Tongue (tissue), 2 donors: ENCODE data around the gene TMEM176B. TPM values are rescaled to one million over a fixed set of nuclear protein-coding genes. Genes with fewer than 3 reads are reported as not detected.
A peak's percentile ranks its signal among the peaks of the same experiment; 100 is the strongest.

Experiments used
- DNase-seq: peaks from one replicate; pipeline ENCODE4 v3.0.0-alpha.2; 2015
- total RNA-seq: library from RNA; depleted of rRNA; stranded (reverse); fragments of >200 nt; gene quantifications from one replicate; pipeline ENCODE4 v1.2.3, GENCODE V29; 2014

TMEM176B gene
- total RNA-seq, 1 donor from 2014 or later, result 27.5 TPM

DNA sequence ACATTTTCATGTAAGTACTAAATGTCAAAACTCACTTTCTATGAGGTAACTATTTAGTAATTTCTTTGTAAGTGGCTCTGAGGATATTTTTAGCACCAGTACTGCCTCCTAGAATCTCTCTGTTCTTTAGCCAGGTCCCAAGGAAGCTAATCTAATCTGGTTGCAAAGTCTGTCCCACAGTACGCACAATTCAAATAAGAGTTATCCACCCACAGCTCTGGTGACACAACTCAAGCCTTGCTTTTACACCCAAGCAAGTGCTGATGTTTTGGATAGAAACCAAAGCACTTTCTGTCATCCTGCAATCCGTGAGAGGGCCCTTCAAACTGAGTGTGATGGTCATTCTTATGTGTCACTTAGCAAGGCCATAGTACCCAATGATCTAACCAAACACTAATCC is 48.5 kb downstream of the TMEM176B start:
- DNase-seq, result no peak

- no peak for DNase-seq
Measured at GRCh38 chr7:150748376-150748775, 51.8 kb downstream of the TMEM176B start.

DNA sequence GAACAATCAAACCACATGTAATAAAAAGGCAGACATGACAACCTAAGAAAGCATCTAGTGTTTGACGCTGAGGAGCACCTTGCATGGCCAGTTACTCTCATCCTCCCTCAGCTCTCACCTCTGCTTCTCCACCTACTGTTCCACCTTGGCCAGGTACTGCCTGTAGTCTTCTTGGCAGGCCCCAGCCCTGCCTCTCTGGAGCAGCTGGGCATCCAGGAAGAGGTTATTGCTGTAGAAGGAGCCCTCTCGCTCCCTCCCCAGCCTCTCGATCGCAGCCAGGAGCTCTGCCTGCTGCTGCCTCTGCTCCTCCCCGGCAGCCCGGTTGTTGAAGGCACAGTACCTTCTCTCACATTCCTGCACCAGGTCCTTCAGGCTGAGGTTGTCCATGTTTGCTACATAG is 53.2 kb downstream of the TMEM176B start:
- no peak for DNase-seq

GRCh38 chr7:150745876-150746275 is 54.3 kb downstream of the TMEM176B start:
- DNase-seq, result peak; percentile 54

DNA sequence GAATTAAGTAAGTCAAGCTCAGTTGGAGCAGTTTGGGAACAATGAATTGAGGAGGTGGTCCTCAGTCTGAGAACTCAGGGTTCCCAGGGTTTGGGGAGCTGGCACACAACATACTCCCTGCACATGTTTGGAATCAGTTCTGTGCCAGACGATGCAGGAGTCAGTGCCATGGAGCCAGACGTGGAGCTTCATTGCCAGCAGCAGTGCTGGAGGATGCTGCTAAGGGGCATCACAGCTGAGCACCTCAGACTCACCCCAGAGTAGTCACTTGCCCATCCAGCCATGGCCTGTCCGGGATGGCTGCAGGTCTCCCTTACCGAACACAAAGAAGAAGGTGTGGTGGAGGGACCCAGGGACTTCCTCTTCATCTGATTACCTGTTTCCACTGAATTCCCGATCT is 55.1 kb downstream of the TMEM176B start:
- peak; percentile 38 for DNase-seq

GRCh38 chr7:150744041-150744656 is 56.0 kb downstream of the TMEM176B start:
- no peak for DNase-seq

- no peak for DNase-seq
Measured at GRCh38 chr7:150742286-150742968, 57.7 kb downstream of the TMEM176B start.

Other genes with a start within 250 kb of the TMEM176B start
- gene GIMAP4, start 233.0 kb downstream of the TMEM176B start, total RNA-seq, result 42.2 TPM
- 20.9 TPM for gene GIMAP6, start 168.0 kb downstream of the TMEM176B start, total RNA-seq
- 14.8 TPM for gene GIMAP2, start 114.7 kb downstream of the TMEM176B start, total RNA-seq
- gene GIMAP1, start 83.8 kb downstream of the TMEM176B start, total RNA-seq, result 3.2 TPM
- 23.8 TPM for gene GIMAP5, start 62.9 kb downstream of the TMEM176B start, total RNA-seq
- gene TMEM176A, start 405 bp upstream of the TMEM176B start, total RNA-seq, result 13.6 TPM
- gene AOC1, start 52.2 kb upstream of the TMEM176B start, total RNA-seq, result not detected
- 16.5 TPM for gene KCNH2, start 178.0 kb upstream of the TMEM176B start, total RNA-seq
- 7.0 TPM for gene NOS3, start 190.7 kb upstream of the TMEM176B start, total RNA-seq
- gene ATG9B, start 224.1 kb upstream of the TMEM176B start, total RNA-seq, result 25.8 TPM
- 28.6 TPM for gene ABCB8, start 228.1 kb upstream of the TMEM176B start, total RNA-seq
- 0.51 TPM for gene ASIC3, start 248.2 kb upstream of the TMEM176B start, total RNA-seq